Measurements from ENCODE around the gene KCNJ9. TPM values are rescaled to one million over a fixed set of nuclear protein-coding genes. Genes with fewer than 3 reads are reported as not detected.
A peak's percentile ranks its signal among the peaks of the same experiment; 100 is the strongest.

Gene KCNJ9
- total and polyA plus RNA-seq, 2 donors (not counting 1 experiment from before 2014, with no cell fraction given) = not detected

DNA sequence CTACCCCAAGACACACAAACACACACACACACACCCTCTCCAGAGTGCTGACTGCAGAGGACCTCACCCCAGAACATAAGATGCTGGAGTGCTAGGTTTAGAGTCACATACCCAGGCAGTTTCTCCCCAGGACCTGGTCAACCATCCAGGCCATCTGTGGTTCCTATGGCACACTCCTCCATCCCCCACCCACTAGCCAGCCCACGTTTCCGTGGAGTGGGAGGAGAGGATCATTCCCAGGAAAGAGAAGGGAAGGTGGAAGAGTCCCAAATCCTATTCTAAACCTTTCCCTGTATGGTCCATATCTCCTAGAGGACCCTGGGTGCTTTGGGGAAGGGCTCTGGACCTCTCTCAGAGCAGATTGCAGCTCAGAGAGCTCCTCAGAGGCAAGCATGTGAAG, 1.1 kb downstream of the KCNJ9 start:
- H3K9me3 Mint-ChIP-seq (ENCODE audit: insufficient read depth) = no peaks in the 10 kb centered on the region
- Histone ChIP-seq H3K27me3 (replicated peaks in 1 of 4; ENCODE audit: control extremely low read depth in 1 of 4, control insufficient read depth in 3 of 4, insufficient read depth in 4 of 4, low read length in 3 of 4) (peaks cover 0 to 46% (median 34%) of the 10 kb centered on the region in 4 experiments), H3K36me3 (replicated peaks in 1 of 2; ENCODE audit: control extremely low read depth in 1 of 2, control insufficient read depth in 1 of 2, extremely low read depth in 1 of 2, insufficient read depth in 2 of 2, low read length in 1 of 2) (peaks cover 0 to 4% of the 10 kb centered on the region in 2 experiments), H2AFZ (ENCODE audit: insufficient read depth, low read depth, low read length, poor library complexity, severe bottlenecking) (no peak overlapping the region), H3K9me3 (ENCODE audit: control extremely low read depth in 1 of 3, control insufficient read depth in 2 of 3, insufficient read depth in 1 of 3, low read length in 2 of 3) (peaks cover 0 to 4% (median 0%) of the 10 kb centered on the region in 3 donors), H3K9ac (ENCODE audit: low read length) (no peak overlapping the region), H3K27ac (ENCODE audit: low read length in 2 of 2) (no peak overlapping the region), H3K79me2 (ENCODE audit: control insufficient read depth, insufficient read depth, low read length) (no peaks in the 10 kb centered on the region), H3K4me2 (replicated peaks; ENCODE audit: low read depth, low read length, poor library complexity, severe bottlenecking) (no peak overlapping the region), H4K20me1 (ENCODE audit: control insufficient read depth, insufficient read depth, low read length, poor library complexity, severe bottlenecking) (no peaks in the 10 kb centered on the region), H3K4me3 (ENCODE audit: control extremely low read depth in 1 of 5, extremely low read depth in 1 of 5, insufficient read depth in 1 of 5, low read depth in 2 of 5, low read length in 4 of 5) (no peak overlapping the region), H3K4me1 (ENCODE audit: control insufficient read depth in 2 of 2, insufficient read depth in 2 of 2, low read length in 2 of 2) (peaks cover 6 to 9% of the 10 kb centered on the region in 2 donors)
- H3K27me3 Mint-ChIP-seq = peaks cover 46% of the 10 kb centered on the region
- ATAC-seq (ENCODE audit: low read depth) (no peak), DNase-seq (no peak)
- TF ChIP-seq, protein P1, sequence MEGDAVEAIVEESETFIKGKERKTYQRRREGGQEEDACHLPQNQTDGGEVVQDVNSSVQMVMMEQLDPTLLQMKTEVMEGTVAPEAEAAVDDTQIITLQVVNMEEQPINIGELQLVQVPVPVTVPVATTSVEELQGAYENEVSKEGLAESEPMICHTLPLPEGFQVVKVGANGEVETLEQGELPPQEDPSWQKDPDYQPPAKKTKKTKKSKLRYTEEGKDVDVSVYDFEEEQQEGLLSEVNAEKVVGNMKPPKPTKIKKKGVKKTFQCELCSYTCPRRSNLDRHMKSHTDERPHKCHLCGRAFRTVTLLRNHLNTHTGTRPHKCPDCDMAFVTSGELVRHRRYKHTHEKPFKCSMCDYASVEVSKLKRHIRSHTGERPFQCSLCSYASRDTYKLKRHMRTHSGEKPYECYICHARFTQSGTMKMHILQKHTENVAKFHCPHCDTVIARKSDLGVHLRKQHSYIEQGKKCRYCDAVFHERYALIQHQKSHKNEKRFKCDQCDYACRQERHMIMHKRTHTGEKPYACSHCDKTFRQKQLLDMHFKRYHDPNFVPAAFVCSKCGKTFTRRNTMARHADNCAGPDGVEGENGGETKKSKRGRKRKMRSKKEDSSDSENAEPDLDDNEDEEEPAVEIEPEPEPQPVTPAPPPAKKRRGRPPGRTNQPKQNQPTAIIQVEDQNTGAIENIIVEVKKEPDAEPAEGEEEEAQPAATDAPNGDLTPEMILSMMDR (IDR thresholded peaks at IDR 0.05) = no peak
- no peak for TF ChIP-seq EZH2 (IDR thresholded peaks at IDR 0.05; ENCODE audit: borderline replicate concordance, insufficient read depth, low read depth, low read length, poor library complexity, severe bottlenecking)
- H3K4me1 Mint-ChIP-seq = peaks cover 12% of the 10 kb centered on the region
- peak overlapping the region; percentile 53 for H3K4me3 Mint-ChIP-seq
- WGBS (ENCODE audit: insufficient coverage) = no CpG with 5 or more reads among the region's 2 CpGs
- POLR2A ChIA-PET = no interaction called here
- CTCF ChIA-PET = interaction anchor here (1.3 to 8.9 kb wide), 3 partner anchors 14 to 36 kb away, joined by 3 to 112 read pairs (median 3); no protein-coding TSS in a partner anchor
- intact Hi-C loops (cut with micrococcal nuclease) = no loop called here
- no peak overlapping the region for H3K27ac Mint-ChIP-seq

DNA sequence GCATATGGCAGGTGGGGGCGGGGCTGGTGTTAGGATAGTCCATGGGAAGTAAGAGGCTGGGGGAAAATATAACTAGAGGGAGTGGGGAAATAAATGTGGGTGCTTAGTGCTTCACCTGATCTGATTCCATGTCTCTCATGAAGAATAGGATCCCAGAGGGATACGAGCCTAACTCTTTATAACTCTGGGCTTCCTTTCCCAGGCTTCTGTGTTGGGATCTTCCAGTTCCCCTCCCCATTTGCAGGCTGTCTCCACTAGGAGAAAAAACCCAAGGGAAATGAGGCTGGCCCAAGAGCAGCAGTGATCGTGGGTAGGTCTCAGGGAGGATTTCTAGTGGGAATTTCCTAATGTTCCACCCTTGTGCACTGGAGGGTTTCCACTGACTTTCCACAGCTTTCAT, 1.6 kb downstream of the KCNJ9 start:
- POLR2A ChIA-PET = no interaction called here
- intact Hi-C loops (cut with micrococcal nuclease) = no loop called here
- 100% methylated on average over 1 of the region's 3 CpGs for WGBS (ENCODE audit: insufficient coverage)

More for the DNA sequence above, 1.6 kb downstream of the KCNJ9 start:
- H3K27me3 ChIP-seq (replicated peaks in 1 of 4; ENCODE audit: control extremely low read depth in 1 of 4, control insufficient read depth in 3 of 4, insufficient read depth in 4 of 4, low read length in 3 of 4) = peaks cover 0 to 44% (median 34%) of the 10 kb centered on the region in 4 experiments
- no peak for TF ChIP-seq EZH2 (IDR thresholded peaks at IDR 0.05; ENCODE audit: borderline replicate concordance, insufficient read depth, low read depth, low read length, poor library complexity, severe bottlenecking)
- TF ChIP-seq, protein P1 (IDR thresholded peaks at IDR 0.05) = no peak
- H3K9me3 ChIP-seq (ENCODE audit: control extremely low read depth in 1 of 3, control insufficient read depth in 2 of 3, insufficient read depth in 1 of 3, low read length in 2 of 3) = peaks cover 0 to 4% (median 0%) of the 10 kb centered on the region in 3 donors
- H3K79me2 ChIP-seq (ENCODE audit: control insufficient read depth, insufficient read depth, low read length) = no peaks in the 10 kb centered on the region
- H3K27ac ChIP-seq (ENCODE audit: low read length in 2 of 2) = no peak overlapping the region
- H3K4me2 ChIP-seq (replicated peaks; ENCODE audit: low read depth, low read length, poor library complexity, severe bottlenecking) = no peak overlapping the region
- CTCF ChIA-PET = interaction anchor here (1.3 to 8.9 kb wide), 4 partner anchors 18 to 294 kb away, joined by 3 to 112 read pairs (median 14); no protein-coding TSS in a partner anchor
- H3K27ac Mint-ChIP-seq = no peak overlapping the region
- peaks cover 12% of the 10 kb centered on the region for H3K4me1 Mint-ChIP-seq
- peaks cover 6 to 9% of the 10 kb centered on the region in 2 donors for H3K4me1 ChIP-seq (ENCODE audit: control insufficient read depth in 2 of 2, insufficient read depth in 2 of 2, low read length in 2 of 2)
- no peak overlapping the region for H3K9ac ChIP-seq (ENCODE audit: low read length)
- H3K36me3 ChIP-seq (replicated peaks in 1 of 2; ENCODE audit: control extremely low read depth in 1 of 2, control insufficient read depth in 1 of 2, extremely low read depth in 1 of 2, insufficient read depth in 2 of 2, low read length in 1 of 2) = peaks cover 0 to 6% of the 10 kb centered on the region in 2 experiments
- DNase-seq (no peak), ATAC-seq (ENCODE audit: low read depth) (no peak)
- peaks cover 45% of the 10 kb centered on the region for H3K27me3 Mint-ChIP-seq
- no peaks in the 10 kb centered on the region for H3K9me3 Mint-ChIP-seq (ENCODE audit: insufficient read depth)
- no peak overlapping the region for H3K4me3 ChIP-seq (ENCODE audit: control extremely low read depth in 1 of 5, extremely low read depth in 1 of 5, insufficient read depth in 1 of 5, low read depth in 2 of 5, low read length in 4 of 5)
- H4K20me1 ChIP-seq (ENCODE audit: control insufficient read depth, insufficient read depth, low read length, poor library complexity, severe bottlenecking) = no peaks in the 10 kb centered on the region
- H3K4me3 Mint-ChIP-seq = peak overlapping the region; percentile 54
- H2AFZ ChIP-seq (ENCODE audit: insufficient read depth, low read depth, low read length, poor library complexity, severe bottlenecking) = no peak overlapping the region
